Chondrocyte (in vitro differentiated cells): Measurements from ENCODE around the gene SERPINB7. TPM values are rescaled to one million over a fixed set of nuclear protein-coding genes. Genes with fewer than 3 reads are reported as not detected.

Experiments
- DNase-seq: peaks from one replicate; pipeline ENCODE4 v3.0.0; 2021; ENCODE audit warnings: mixed read lengths, low spot score
- H3K27ac Mint-ChIP-seq: one replicate; pipeline ENCODE4 v1.8.0; 2021; ENCODE audit warnings: mild to moderate bottlenecking, moderate library complexity, mixed read lengths; ENCODE audit not compliant: unreplicated experiment
- H3K27me3 Mint-ChIP-seq: 2 replicates; pipeline ENCODE4 v1.8.0; 2021; ENCODE audit warnings: low read depth, mixed read lengths
- H3K36me3 Mint-ChIP-seq: 2 replicates; pipeline ENCODE4 v1.8.0; 2021; ENCODE audit warnings: low read depth, mixed read lengths
- H3K4me1 Mint-ChIP-seq: 2 replicates; pipeline ENCODE4 v1.8.0; 2021; ENCODE audit warnings: low read depth, mild to moderate bottlenecking, mixed read lengths
- H3K4me3 Mint-ChIP-seq: one replicate; pipeline ENCODE4 v1.8.0; 2021; ENCODE audit warnings: mild to moderate bottlenecking, moderate library complexity, mixed read lengths; ENCODE audit not compliant: unreplicated experiment
- H3K9me3 Mint-ChIP-seq: 2 replicates; pipeline ENCODE4 v1.8.0; 2021; ENCODE audit warnings: low read depth, mixed read lengths
- CTCF ChIP-seq: fragments of 200-600 bp; sonication (generic); IDR thresholded peaks from 2 replicates; pipeline ENCODE4 v1.5.0; 2021; ENCODE audit warnings: antibody characterized with exemption, mild to moderate bottlenecking, moderate library complexity
- total RNA-seq: library from RNA; stranded (reverse); gene quantifications from 3 replicates; pipeline ENCODE4 v1.2.1, GENCODE V29; 2021

SERPINB7 gene
- total RNA-seq, 1 donor from 2014 or later, result not detected

- Mint-ChIP-seq H3K27me3 (no peaks in the 10 kb centered on the region), H3K4me1 (peaks cover 9% of the 10 kb centered on the region), H3K4me3 (no peak overlapping the region), H3K36me3 (no peaks in the 10 kb centered on the region), H3K27ac (no peak overlapping the region), H3K9me3 (no peaks in the 10 kb centered on the region)
- no peak for DNase-seq
- no peak for TF ChIP-seq CTCF
Measured at GRCh38 chr18:63787673-63788072, 12.5 kb downstream of the SERPINB7 start.

- Mint-ChIP-seq H3K27me3 (no peaks in the 10 kb centered on the region), H3K4me3 (no peak overlapping the region), H3K4me1 (peaks cover 9% of the 10 kb centered on the region), H3K9me3 (no peaks in the 10 kb centered on the region), H3K27ac (peak overlapping the region; percentile 32), H3K36me3 (no peaks in the 10 kb centered on the region)
- TF ChIP-seq CTCF, result no peak
- DNase-seq, result no peak
Measured at GRCh38 chr18:63788447-63789096, 13.4 kb downstream of the SERPINB7 start.

- Mint-ChIP-seq H3K36me3 (no peaks in the 10 kb centered on the region), H3K27ac (peak overlapping the region; percentile 27), H3K27me3 (no peaks in the 10 kb centered on the region), H3K4me1 (peaks cover 9% of the 10 kb centered on the region), H3K9me3 (no peaks in the 10 kb centered on the region), H3K4me3 (no peak overlapping the region)
- no peak for DNase-seq
- no peak for TF ChIP-seq CTCF
Measured at GRCh38 chr18:63789327-63789726, 14.1 kb downstream of the SERPINB7 start.

- Mint-ChIP-seq H3K4me1 (peaks cover 10% of the 10 kb centered on the region), H3K9me3 (no peaks in the 10 kb centered on the region), H3K36me3 (no peaks in the 10 kb centered on the region), H3K27me3 (no peaks in the 10 kb centered on the region), H3K27ac (no peak overlapping the region), H3K4me3 (no peak overlapping the region)
- no peak for TF ChIP-seq CTCF
- no peak for DNase-seq
Measured at GRCh38 chr18:63795606-63796005, 20.4 kb downstream of the SERPINB7 start.

- no peak overlapping the region for H3K4me3 Mint-ChIP-seq
- no peaks in the 10 kb centered on the region for H3K27me3 Mint-ChIP-seq
- no peak for DNase-seq
- no peaks in the 10 kb centered on the region for H3K36me3 Mint-ChIP-seq
- no peaks in the 10 kb centered on the region for H3K9me3 Mint-ChIP-seq
- TF ChIP-seq CTCF, result no peak
- no peak overlapping the region for H3K27ac Mint-ChIP-seq
- H3K4me1 Mint-ChIP-seq, result peaks cover 10% of the 10 kb centered on the region
Measured at GRCh38 chr18:63799189-63799588, 24.0 kb downstream of the SERPINB7 start.
